K562 (cell line): ENCODE data around the gene MAPT. TPM values are rescaled to one million over a fixed set of nuclear protein-coding genes. Genes with fewer than 3 reads are reported as not detected.

Experiments
- ATAC-seq: fragments of 200-7000 bp; cut with Tn5 transposase; 3 replicates; pipeline ENCODE4 v1.9.1; 2020; ENCODE audit warnings: moderate library complexity
- BruUV-seq: library from RNA; stranded (reverse); fragments of 400-500 nt; replicated peaks from 2 replicates; lab custom pipeline; 2021; lab: Mats Ljungman, UMichigan
- CTCF ChIA-PET: fragments of 300-600 bp; formaldehyde crosslinking; extraction: SDS; loops from one replicate; lab custom pipeline; 2021; ENCODE audit warnings: low intra/inter-chr PET ratio; lab: Yijun Ruan, JAX
- POLR2A ChIA-PET: fragments of 300-600, 350-650 bp; sonication (Branson Sonifier 250); formaldehyde crosslinking; extraction: SDS; loops from one replicate; lab custom pipeline; 2021; ENCODE audit warnings: antibody characterized with exemption, inconsistent platforms; lab: Yijun Ruan, JAX
- DNase-seq, 4 experiments: peaks; one replicate each; pipeline versions ENCODE4 v3.0.0 to v3.0.0-alpha.2; 2011 to 2018; ENCODE audit warnings: low spot score in 3 of 4, mixed read lengths in 3 of 4; ENCODE audit errors: extremely low read depth in 1 of 4
- FAIRE-seq: peaks from 2 replicates; lab custom pipeline; 2011; peaks lifted over from hg19 to GRCh38; lab: Jason Lieb, UNC
- H2AFZ ChIP-seq: 2 replicates; pipeline ENCODE4 v1.6.0; 2011; ENCODE audit warnings: low read depth, low read length, control low read depth, inconsistent platforms
- H3K27ac ChIP-seq: fragments of 200-600 bp; 3 replicates; pipeline ENCODE4 v1.8.0; 2011; ENCODE audit warnings: low read depth, mild to moderate bottlenecking, control low read depth, inconsistent platforms, low read length, moderate library complexity, mixed read lengths; ENCODE audit errors: extremely low read depth
- H3K27me3 ChIP-seq, 2 experiments: fragments of 300-600 bp in 1 of 2; 2 replicates in 1 of 2; 3 replicates in 1 of 2; pipeline versions ENCODE4 v1.6.0 to v1.8.0; 2011; ENCODE audit warnings: inconsistent platforms in 2 of 2, low read length in 2 of 2, mild to moderate bottlenecking in 1 of 2, mixed read lengths in 1 of 2, moderate library complexity in 1 of 2; ENCODE audit not compliant: control insufficient read depth in 2 of 2, insufficient read depth in 2 of 2
- H3K36me3 ChIP-seq: fragments of 300-600 bp; 3 replicates; pipeline ENCODE4 v1.8.0; 2011; ENCODE audit warnings: mild to moderate bottlenecking, low read length, inconsistent platforms; ENCODE audit not compliant: control insufficient read depth, insufficient read depth
- H3K4me1 ChIP-seq, 2 experiments: fragments of 200-600 bp in 1 of 2; replicated peaks in 1 of 2; 2 replicates in 1 of 2; 3 replicates in 1 of 2; pipeline versions ENCODE4 v1.5.1 to v1.8.0; 2011; ENCODE audit warnings: inconsistent platforms in 2 of 2, low read length in 2 of 2, mild to moderate bottlenecking in 1 of 2, mixed read lengths in 1 of 2, moderate library complexity in 1 of 2; ENCODE audit not compliant: control insufficient read depth in 2 of 2, insufficient read depth in 2 of 2
- H3K4me2 ChIP-seq: 2 replicates; pipeline ENCODE4 v1.6.1; 2011; ENCODE audit warnings: low read length, control low read depth, inconsistent platforms, mixed read lengths; ENCODE audit not compliant: insufficient read depth
- H3K4me3 ChIP-seq: fragments of 200-600 bp; sonication (generic), shearing (Covaris generic); 2 replicates; pipeline ENCODE4 v1.5.1; 2016; ENCODE audit warnings: control low read depth, inconsistent platforms
- H3K79me2 ChIP-seq: fragments of 200-600 bp; 3 replicates; pipeline ENCODE4 v1.8.0; 2011; ENCODE audit warnings: low read length, inconsistent platforms; ENCODE audit not compliant: control insufficient read depth, insufficient read depth
- H3K9ac ChIP-seq, 2 experiments: 2 replicates each; pipeline versions ENCODE4 v1.6.0 to v1.6.1; 2011; ENCODE audit warnings: low read depth in 2 of 2, low read length in 2 of 2, control low read depth in 1 of 2, inconsistent platforms in 1 of 2, mild to moderate bottlenecking in 1 of 2, mixed read lengths in 1 of 2; ENCODE audit not compliant: insufficient read depth in 1 of 2
- H3K9me1 ChIP-seq: one replicate; pipeline ENCODE4 v1.6.0; 2011; ENCODE audit warnings: inconsistent platforms, mild to moderate bottlenecking, low read length, moderate library complexity; ENCODE audit not compliant: control insufficient read depth, insufficient read depth
- H3K9me3 ChIP-seq: replicated peaks from 2 replicates; pipeline ENCODE4 v1.5.1; 2011; ENCODE audit warnings: low read depth, low read length, inconsistent platforms; ENCODE audit not compliant: control insufficient read depth, insufficient read depth
- H4K20me1 ChIP-seq: replicated peaks from 2 replicates; pipeline ENCODE4 v1.6.1; 2011; ENCODE audit warnings: low read length, inconsistent platforms, mixed read lengths; ENCODE audit not compliant: control insufficient read depth, insufficient read depth
- CHCHD3 ChIP-seq: fragments of 250-450 bp; sonication (Bioruptor Pico); IDR thresholded peaks from 2 replicates; pipeline ENCODE4 v2.1.2; 2022; ENCODE audit warnings: mild to moderate bottlenecking
- IRF2 ChIP-seq: sonication (generic); formaldehyde crosslinking; IDR thresholded peaks from 2 replicates; pipeline ENCODE4 v1.8.1; 2022; ENCODE audit warnings: mild to moderate bottlenecking, missing genetic modification reagents
- JUN ChIP-seq, 2 experiments: sonication (generic) in 1 of 2; formaldehyde crosslinking in 1 of 2; IDR thresholded peaks; 2 replicates each; pipeline versions ENCODE4 v1.6.1 to v1.8.0; 2012 to 2022; ENCODE audit warnings: borderline replicate concordance in 2 of 2, mild to moderate bottlenecking in 2 of 2, improper control_type of control experiment in 1 of 2, low read depth in 1 of 2, low read length in 1 of 2, missing genetic modification reagents in 1 of 2
- OTX1 ChIP-seq: fragments of 450-650 bp; formaldehyde crosslinking; IDR thresholded peaks from 2 replicates; pipeline ENCODE4 v1.4.0; 2022; ENCODE audit warnings: mild to moderate bottlenecking
- STAT6 ChIP-seq: sonication (generic); formaldehyde crosslinking; IDR thresholded peaks from 2 replicates; pipeline ENCODE4 v1.8.1; 2023; ENCODE audit warnings: mild to moderate bottlenecking, missing genetic modification reagents
- whole genome bisulfite sequencing: fragments of 100-300 bp; shearing (Covaris generic); methylation state at CpG from one replicate; pipeline ENCODE4 v1.1.6; 2016; ENCODE audit warnings: low coverage, mixed read lengths; ENCODE audit not compliant: insufficient coverage; ENCODE audit errors: missing lambda C conversion rate; 5-methylcytosine and 5-hydroxymethylcytosine counted together
- in situ Hi-C: fragments of 300-500 bp; cut with MboI; formaldehyde crosslinking; loops from 4 replicates; pipeline ENCODE4 v1.15.0; 2018; ENCODE audit warnings: inconsistent platforms, mixed read lengths
- intact Hi-C: fragments of 100-400 bp; cut with micrococcal nuclease; formaldehyde crosslinking; loops from 2 replicates; pipeline ENCODE4 v1.14.2; 2022
- polyA plus RNA-seq, 8 experiments: library from polyadenylated mRNA; depleted of rRNA in 4 of 8; stranded (reverse) in 5 of 8; unstranded in 3 of 8; fragments of >200 nt; fragmentation: Nextera tagmentation in 2 of 8; fragmentation: Illumina TruSeq in 1 of 8; extraction: Ambion mirVana in 2 of 8; extraction: Trizol in 1 of 8; gene quantifications; 2 replicates each; pipeline versions ENCODE4 v1.2.1 to v1.2.3, GENCODE V29; 2011 to 2014; ENCODE audit warnings: inconsistent platforms in 1 of 8, missing spikeins in 1 of 8
- total RNA-seq, 7 experiments: library from RNA; depleted of rRNA in 6 of 7; stranded (reverse); fragments of >200 nt in 6 of 7; fragmentation: Illumina TruSeq in 2 of 7; extraction: Trizol in 2 of 7; gene quantifications; 2 replicates each; pipeline versions ENCODE4 v1.2.1 to v1.2.3, GENCODE V29; 2011 to 2021; ENCODE audit warnings: low replicate concordance in 1 of 7

The MAPT gene
- total and polyA plus RNA-seq, 9 of the 15 experiments (the other 6 are each of a cell fraction or from before 2014, with no cell fraction given): 0.04 to 1.1 (median 0.36) TPM

- no peak for FAIRE-seq
- in situ Hi-C loops (no loop called here), intact Hi-C loops (no loop called here)
- no peak for DNase-seq
- H3K36me3 ChIP-seq: no peaks in the 10 kb centered on the region
- H3K27ac ChIP-seq: no peak overlapping the region
- no peaks in the 10 kb centered on the region for H3K9me3 ChIP-seq
- no peak for TF ChIP-seq JUN (IDR thresholded peaks at IDR 0.05; ENCODE audit: borderline replicate concordance, low read depth, low read length)
- TF ChIP-seq JUN (CRISPR knock-in tag; IDR thresholded peaks at IDR 0.05; ENCODE audit: borderline replicate concordance): no peak
- TF ChIP-seq CHCHD3: no peak
- no peak for TF ChIP-seq OTX1 (CRISPR knock-in tag)
- no peak for TF ChIP-seq IRF2 (CRISPR knock-in tag)
- TF ChIP-seq STAT6: no peak
- H3K4me3 ChIP-seq: no peak overlapping the region
- no peak for ATAC-seq
- H3K9ac ChIP-seq: no peak overlapping the region
- BruUV-seq: no TSS peak
- WGBS: 8% methylated on average over 9 of the region's 9 CpGs
- peaks cover 9% of the 10 kb centered on the region; the same call in 1 of the 2 replicates for H4K20me1 ChIP-seq
- POLR2A ChIA-PET: interaction anchor here (1.0 to 1.2 kb wide), 3 partner anchors 9 to 14 kb away, joined by 3 read pairs; no protein-coding TSS in a partner anchor
- peaks cover 4% of the 10 kb centered on the region in 2 experiments; a peak in 2 of 5 replicates for H3K4me1 ChIP-seq
- peaks cover 28 to 65% of the 10 kb centered on the region in 2 experiments; a peak in 4 of 5 replicates for H3K27me3 ChIP-seq
- H2AFZ ChIP-seq: no peak overlapping the region
- no peak overlapping the region for H3K4me2 ChIP-seq
- H3K79me2 ChIP-seq: no peaks in the 10 kb centered on the region
- H3K9me1 ChIP-seq: peaks cover 5% of the 10 kb centered on the region
- CTCF ChIA-PET: interaction anchor here (0.7 kb wide), 1 partner anchor 722 kb away, joined by 3 read pairs; no protein-coding TSS in a partner anchor
Observed at GRCh38 chr17:45920083-45920482, 25.7 kb downstream of the MAPT start.
